Cardiac fibroblast (primary cell): ENCODE data around the gene VGLL1.

Experiments
- DNase-seq, 2 donors: peaks; one replicate each; pipeline versions ENCODE4 v3.0.0 to v3.0.0-alpha.2; 2010; ENCODE audit warnings: low read depth in 2 of 2
- H3K4me3 ChIP-seq, 2 donors: replicated peaks in 1 of 2; 1 replicate in 1 of 2; 2 replicates in 1 of 2; pipeline ENCODE4 v1.5.1; 2011; ENCODE audit warnings: low read depth in 2 of 2, low read length in 2 of 2, mild to moderate bottlenecking in 2 of 2, moderate library complexity in 1 of 2
- CTCF ChIP-seq: IDR thresholded peaks from one replicate; pipeline ENCODE4 v1.5.1; 2011; ENCODE audit warnings: low read depth, mild to moderate bottlenecking, low read length, inconsistent platforms

VGLL1 gene

GRCh38 chrX:136529795-136530194 lies 2.2 kb upstream of the VGLL1 start:
- no peak for TF ChIP-seq CTCF
- DNase-seq = no peak
- no peak overlapping the region for H3K4me3 ChIP-seq

- no peak overlapping the region for H3K4me3 ChIP-seq
These were observed 2.1 kb downstream of the VGLL1 start for GRCh38 chrX:136534131-136534530.

GRCh38 chrX:136538811-136539210 lies 6.8 kb downstream of the VGLL1 start:
- TF ChIP-seq CTCF = no peak
- DNase-seq = no peak
- no peak overlapping the region for H3K4me3 ChIP-seq

More at GRCh38 chrX:136534131-136534530, 2.1 kb downstream of the VGLL1 start:
- no peak for TF ChIP-seq CTCF
- no peak for DNase-seq

- DNase-seq = no peak
- TF ChIP-seq CTCF = no peak
- H3K4me3 ChIP-seq = no peak overlapping the region
These were observed 8.2 kb downstream of the VGLL1 start for GRCh38 chrX:136540226-136540625.

GRCh38 chrX:136541294-136541693 lies 9.3 kb downstream of the VGLL1 start:
- TF ChIP-seq CTCF = no peak
- no peak overlapping the region for H3K4me3 ChIP-seq
- peak in 1 of 2 donors; percentile 14 for DNase-seq

- no peak overlapping the region for H3K4me3 ChIP-seq
- TF ChIP-seq CTCF = no peak
- DNase-seq = no peak
These were observed 10.3 kb downstream of the VGLL1 start for GRCh38 chrX:136542281-136542680.

- TF ChIP-seq CTCF = no peak
- no peak for DNase-seq
- no peak overlapping the region for H3K4me3 ChIP-seq
These were observed 14.4 kb downstream of the VGLL1 start for GRCh38 chrX:136546371-136546781.
